Astrocyte of the spinal cord (primary cell): Measurements from ENCODE around the gene LAMTOR3.

Source experiments
- DNase-seq: peaks from one replicate; pipeline ENCODE4 v3.0.0; 2011; ENCODE audit warnings: low read depth, low spot score
- H3K4me3 ChIP-seq: 2 replicates; pipeline ENCODE4 v1.5.1; 2011; ENCODE audit warnings: low read depth, mild to moderate bottlenecking, low read length, moderate library complexity
- in situ Hi-C: cut with HindIII; loops from 2 replicates; pipeline ENCODE4 v1.10.0; 2017; ENCODE audit warnings: low sequenced_read_pairs
- TF ChIP-seq, protein P1 (sequence below): IDR thresholded peaks from 2 replicates; pipeline ENCODE4 v1.5.1; 2012; ENCODE audit warnings: low read depth, mild to moderate bottlenecking, low read length, inconsistent platforms

LAMTOR3 gene

DNA sequence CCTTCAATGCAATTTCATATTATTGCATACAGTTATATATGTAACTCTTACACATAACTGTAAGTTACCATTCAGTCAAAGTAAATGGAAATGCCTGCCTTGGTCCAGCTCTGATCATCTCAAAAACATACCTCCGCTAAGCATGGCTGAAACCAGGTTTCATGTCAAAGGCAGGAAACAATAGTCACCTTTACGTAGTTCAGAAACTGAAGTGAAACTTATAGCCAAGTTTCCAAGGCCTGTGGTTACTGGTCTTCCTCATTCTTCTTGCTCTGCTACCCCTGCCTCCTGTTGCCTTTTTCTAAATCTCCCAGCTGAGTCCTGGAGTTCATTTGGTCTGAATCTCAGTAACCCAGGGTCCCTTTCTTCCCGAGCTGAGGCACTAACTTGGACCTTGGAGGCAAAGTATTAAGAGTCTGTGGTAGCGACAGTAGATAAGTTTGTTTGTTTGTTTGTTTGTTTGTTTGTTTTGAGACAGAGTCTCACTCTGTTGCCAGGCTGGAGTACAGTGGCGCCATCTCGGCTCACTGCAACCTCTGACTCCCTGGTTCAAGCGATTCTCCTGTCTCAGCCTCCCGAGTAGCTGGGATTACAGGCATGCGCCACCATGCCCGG lies 46.8 kb downstream of the LAMTOR3 start:
- TF ChIP-seq, protein P1, sequence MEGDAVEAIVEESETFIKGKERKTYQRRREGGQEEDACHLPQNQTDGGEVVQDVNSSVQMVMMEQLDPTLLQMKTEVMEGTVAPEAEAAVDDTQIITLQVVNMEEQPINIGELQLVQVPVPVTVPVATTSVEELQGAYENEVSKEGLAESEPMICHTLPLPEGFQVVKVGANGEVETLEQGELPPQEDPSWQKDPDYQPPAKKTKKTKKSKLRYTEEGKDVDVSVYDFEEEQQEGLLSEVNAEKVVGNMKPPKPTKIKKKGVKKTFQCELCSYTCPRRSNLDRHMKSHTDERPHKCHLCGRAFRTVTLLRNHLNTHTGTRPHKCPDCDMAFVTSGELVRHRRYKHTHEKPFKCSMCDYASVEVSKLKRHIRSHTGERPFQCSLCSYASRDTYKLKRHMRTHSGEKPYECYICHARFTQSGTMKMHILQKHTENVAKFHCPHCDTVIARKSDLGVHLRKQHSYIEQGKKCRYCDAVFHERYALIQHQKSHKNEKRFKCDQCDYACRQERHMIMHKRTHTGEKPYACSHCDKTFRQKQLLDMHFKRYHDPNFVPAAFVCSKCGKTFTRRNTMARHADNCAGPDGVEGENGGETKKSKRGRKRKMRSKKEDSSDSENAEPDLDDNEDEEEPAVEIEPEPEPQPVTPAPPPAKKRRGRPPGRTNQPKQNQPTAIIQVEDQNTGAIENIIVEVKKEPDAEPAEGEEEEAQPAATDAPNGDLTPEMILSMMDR = no peak
- in situ Hi-C loops = no loop called here
- H3K4me3 ChIP-seq = no peak overlapping the region
- no peak for DNase-seq

DNA sequence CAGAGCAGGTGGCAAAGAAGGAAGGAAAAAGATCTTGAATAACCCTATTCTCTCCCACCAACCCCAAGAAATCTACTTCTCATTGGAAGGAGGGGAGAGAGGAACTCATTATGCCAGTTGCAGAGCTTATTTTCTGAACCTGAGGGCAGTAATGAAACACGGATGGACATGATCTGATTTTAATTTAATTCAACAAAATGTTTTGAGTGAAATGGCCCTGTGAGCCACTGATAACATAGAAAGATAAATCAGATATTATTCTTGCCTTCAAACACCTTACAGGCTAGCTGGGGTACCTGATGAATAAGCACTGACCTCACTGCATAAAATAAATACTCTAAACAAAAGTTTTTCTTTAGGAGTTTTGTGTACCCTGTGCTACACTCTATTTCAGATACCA lies 47.3 kb downstream of the LAMTOR3 start:
- TF ChIP-seq, protein P1 = no peak
- H3K4me3 ChIP-seq = no peak overlapping the region
- in situ Hi-C loops = no loop called here
- no peak for DNase-seq

DNA sequence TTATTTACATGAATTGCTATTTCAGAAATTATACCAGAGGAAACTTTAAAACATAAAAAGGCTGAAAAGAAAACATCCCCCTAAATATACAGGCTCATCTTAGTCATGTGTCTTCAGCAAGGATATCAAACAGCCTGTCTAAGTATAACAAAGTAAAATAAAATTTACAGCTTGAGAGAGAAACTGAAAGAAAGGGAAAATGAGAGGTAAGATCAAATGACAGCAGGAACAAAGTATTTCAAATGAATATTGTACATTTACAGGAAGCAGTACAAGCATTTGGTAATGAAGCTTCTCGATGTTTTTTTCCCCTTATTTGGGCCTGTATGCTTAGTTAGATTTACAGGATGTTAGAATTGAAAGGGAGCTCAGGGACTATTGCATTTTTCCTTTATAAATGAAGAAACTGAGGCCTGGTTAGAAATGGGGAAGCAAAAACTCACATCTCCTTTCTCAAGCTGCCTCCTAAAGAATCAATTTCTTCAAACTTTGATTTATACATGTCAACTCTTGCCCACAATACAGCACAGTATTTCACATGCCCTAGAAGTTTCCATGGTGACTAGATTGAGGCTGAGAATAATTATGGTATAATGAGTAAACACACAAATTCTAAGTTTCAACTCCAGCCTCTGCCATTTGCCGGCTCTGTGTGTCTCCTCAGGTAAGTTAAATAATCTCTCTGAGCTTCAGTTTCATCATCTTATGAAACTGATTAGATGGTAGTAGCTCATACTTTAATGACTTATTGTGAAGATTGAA lies 48.3 kb downstream of the LAMTOR3 start:
- no peak overlapping the region for H3K4me3 ChIP-seq
- in situ Hi-C loops = no loop called here
- TF ChIP-seq, protein P1 = no peak
- no peak for DNase-seq

DNA sequence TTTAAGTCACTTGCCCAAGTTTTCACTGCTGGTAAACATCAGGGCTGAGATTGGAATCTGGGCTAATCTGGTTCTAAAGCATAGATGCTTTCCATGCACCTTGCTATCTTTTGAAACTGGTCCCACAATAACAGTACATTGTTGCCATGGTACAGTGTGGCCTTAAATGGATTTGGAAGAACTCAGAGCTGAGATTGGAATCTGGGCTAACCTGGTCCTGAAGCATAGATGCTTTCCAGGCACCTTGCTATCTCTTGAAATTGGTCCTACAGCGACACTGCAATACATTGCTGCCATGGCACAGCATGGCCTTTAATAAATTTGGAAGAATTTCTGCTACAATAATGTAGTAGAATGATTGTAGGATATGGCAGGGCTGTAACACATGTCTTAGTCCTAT lies 49.0 kb downstream of the LAMTOR3 start:
- TF ChIP-seq, protein P1 = no peak
- DNase-seq = no peak
- in situ Hi-C loops = no loop called here

DNA sequence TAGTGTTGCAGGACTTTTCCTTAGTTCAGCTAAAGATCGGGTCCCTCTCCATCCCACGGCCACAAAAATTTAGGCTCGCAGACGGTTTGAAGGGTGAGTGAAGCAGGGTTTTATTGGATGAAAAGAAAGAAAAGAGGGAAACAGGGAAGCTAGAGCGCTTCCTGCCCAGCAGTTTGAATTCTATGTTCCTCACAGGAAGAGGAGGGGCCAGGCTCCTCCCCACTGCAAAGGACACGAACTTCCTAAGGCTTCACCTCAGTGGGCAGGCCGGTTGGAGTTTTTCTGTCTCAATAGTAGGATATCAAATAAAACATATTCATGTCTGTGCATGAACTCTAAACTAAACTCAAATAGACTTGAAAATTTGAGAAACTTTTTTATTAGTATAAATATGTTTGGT lies 50.2 kb downstream of the LAMTOR3 start:
- TF ChIP-seq, protein P1 = no peak
- no peak for DNase-seq
- in situ Hi-C loops = no loop called here
- H3K4me3 ChIP-seq = no peak overlapping the region

More for the DNA sequence above, 49.0 kb downstream of the LAMTOR3 start:
- no peak overlapping the region for H3K4me3 ChIP-seq

DNA sequence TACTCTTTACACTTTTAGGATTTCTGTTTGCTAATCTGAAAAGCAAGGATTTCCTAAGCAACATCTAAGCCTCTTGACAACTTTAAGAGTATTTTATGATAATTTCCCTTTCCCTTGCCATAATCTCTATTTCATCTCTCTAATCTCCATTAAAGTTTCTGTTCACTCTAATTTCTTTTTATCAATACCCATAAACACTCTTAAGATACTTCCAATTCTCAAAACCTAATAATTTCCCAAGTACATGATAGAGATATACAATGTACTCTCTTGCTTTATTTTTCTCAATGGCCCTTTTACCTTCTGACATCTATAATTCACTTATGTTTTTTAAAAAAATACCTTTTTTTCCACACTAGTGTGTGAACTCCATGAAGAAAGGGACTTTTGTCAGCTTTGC lies 50.8 kb downstream of the LAMTOR3 start:
- TF ChIP-seq, protein P1 = no peak

More for the DNA sequence above, 50.8 kb downstream of the LAMTOR3 start:
- no peak overlapping the region for H3K4me3 ChIP-seq
- in situ Hi-C loops = no loop called here
- DNase-seq = no peak
